Measurements from ENCODE around the gene SESN1.
A peak's percentile ranks its signal among the peaks of the same experiment; 100 is the strongest.

SESN1 gene

DNA sequence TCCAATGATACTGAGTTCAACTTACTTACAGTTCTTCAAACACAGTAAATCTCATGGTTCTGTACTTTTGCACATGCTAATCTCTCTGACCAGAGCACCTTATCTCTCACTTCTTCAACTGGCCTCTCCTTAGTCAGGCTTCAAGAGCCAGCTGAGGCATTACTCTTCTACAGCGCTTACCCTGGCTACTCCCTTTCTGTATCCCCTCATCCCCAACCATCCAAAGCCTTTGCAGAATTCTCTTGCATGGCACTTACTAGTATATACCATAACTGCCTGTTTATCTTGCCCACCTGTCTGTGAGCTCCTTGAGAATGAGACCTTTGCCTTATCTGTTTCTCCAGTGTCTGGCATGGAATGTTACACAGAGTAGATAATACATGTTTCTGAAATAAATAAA lies 49.2 kb downstream of the SESN1 start:
- no peak overlapping the region for H3K4me3 ChIP-seq (ENCODE audit: low read length)
- TF ChIP-seq, protein P1, sequence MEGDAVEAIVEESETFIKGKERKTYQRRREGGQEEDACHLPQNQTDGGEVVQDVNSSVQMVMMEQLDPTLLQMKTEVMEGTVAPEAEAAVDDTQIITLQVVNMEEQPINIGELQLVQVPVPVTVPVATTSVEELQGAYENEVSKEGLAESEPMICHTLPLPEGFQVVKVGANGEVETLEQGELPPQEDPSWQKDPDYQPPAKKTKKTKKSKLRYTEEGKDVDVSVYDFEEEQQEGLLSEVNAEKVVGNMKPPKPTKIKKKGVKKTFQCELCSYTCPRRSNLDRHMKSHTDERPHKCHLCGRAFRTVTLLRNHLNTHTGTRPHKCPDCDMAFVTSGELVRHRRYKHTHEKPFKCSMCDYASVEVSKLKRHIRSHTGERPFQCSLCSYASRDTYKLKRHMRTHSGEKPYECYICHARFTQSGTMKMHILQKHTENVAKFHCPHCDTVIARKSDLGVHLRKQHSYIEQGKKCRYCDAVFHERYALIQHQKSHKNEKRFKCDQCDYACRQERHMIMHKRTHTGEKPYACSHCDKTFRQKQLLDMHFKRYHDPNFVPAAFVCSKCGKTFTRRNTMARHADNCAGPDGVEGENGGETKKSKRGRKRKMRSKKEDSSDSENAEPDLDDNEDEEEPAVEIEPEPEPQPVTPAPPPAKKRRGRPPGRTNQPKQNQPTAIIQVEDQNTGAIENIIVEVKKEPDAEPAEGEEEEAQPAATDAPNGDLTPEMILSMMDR (conservative IDR thresholded peaks at IDR 0.05; ENCODE audit: low read length) = no peak
- DNase-seq (ENCODE audit: low read depth) = no peak

DNA sequence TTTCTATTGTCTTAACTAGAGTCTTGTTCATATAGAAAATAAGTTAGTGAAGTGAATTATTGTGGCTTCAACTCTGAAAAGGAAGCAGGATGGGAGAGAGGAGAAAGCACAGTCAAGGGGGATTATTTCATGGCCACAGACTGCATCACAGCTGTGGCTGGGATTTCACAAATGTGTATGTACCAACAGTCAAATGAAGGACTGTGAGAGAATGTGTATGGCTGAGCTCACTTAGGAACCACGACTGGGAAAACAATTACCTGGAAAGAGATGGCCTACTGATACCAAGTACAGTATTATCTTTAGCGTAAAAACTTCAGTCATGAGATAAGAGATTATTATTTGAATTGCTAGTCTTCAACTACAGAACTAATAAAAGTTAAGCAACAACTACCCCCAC lies 54.9 kb downstream of the SESN1 start:
- TF ChIP-seq, protein P1 (conservative IDR thresholded peaks at IDR 0.05; ENCODE audit: low read length) = no peak
- no peak overlapping the region for H3K4me3 ChIP-seq (ENCODE audit: low read length)
- no peak for DNase-seq (ENCODE audit: low read depth)

DNA sequence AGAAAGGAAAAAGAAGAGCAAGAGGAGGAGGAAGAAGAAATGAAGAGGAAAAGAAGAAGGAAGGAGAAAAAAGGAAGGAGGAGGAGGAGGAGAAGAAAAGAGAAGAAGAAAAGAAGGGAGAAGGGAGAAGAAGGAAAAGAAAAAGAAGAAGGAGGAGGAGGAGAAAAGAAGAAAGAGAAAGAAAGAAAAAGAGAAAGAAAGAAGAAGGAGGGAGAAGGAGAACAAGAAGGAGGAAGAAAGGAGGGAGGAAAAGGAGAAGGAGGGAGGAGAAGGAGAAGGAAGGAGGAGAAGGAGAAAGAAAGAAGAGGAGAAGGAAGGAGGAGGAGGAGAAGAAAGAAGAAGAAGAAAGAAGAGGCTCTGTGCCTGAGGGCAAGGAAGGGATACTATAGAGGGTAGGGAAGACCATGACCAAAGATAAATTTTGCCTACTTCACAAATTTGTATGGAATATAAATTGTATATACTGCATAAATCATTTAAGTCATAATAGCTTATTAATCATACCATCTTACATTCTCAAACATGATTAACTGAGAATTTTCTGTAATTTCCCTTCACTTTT lies 55.7 kb downstream of the SESN1 start:
- TF ChIP-seq, protein P1 (conservative IDR thresholded peaks at IDR 0.05; ENCODE audit: low read length) = no peak
- no peak overlapping the region for H3K4me3 ChIP-seq (ENCODE audit: low read length)
- no peak for DNase-seq (ENCODE audit: low read depth)

DNA sequence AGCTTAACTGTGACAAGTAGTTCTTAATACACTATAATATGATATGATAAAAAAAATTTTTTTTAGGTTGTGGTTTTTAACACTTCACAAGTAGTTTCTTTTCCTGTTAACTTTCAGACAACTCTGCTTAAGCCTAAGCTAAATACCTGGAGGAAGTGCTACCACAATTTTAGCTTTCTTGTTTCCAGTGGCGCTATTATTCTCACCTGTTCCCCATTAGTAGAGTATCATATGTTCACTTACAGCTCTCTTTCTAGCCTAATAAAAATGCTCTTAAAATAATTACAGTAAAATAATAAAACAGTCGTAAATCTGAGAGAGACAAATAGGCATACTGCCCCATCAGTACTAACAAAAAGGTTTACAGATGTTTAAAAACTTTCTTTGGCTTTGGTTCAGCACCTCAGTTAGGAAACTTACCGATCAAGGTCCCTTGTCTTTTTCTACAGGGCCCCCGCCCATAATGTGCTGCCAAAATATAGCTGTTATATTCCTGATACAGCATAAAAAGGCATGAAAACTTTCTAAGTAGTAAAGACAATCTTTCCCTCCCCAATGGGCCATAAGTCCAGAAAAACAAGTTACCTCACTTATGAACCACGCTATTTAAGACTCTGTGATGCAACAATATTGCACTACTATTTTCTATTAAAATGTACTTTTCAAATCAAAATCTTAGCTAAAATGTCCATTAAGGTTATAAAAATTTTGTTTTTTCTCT lies 57.9 kb downstream of the SESN1 start:
- TF ChIP-seq, protein P1 (conservative IDR thresholded peaks at IDR 0.05; ENCODE audit: low read length) = no peak
- no peak for DNase-seq (ENCODE audit: low read depth)
- H3K4me3 ChIP-seq (ENCODE audit: low read length) = no peak overlapping the region

DNA sequence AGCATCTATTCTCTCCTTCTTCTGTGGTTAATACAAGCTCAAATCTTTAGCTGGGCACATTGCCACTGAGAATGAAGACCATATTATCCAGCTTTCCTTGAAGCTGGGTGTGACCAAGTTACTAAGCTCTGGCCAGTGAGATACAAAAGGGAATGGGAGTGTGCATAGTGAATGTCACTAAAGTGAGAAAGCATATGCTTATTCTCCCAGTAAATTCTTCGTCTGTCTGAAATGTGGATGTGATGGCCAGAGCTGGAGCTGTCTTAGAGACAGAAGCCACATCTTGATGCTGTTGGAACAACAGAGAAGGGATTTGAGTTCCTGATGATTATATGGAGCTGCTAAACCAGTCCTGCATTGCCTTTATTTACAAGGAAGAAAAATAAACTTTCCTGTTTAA lies 60.1 kb downstream of the SESN1 start:
- DNase-seq (ENCODE audit: low read depth) = peak; percentile 23
- TF ChIP-seq, protein P1 (conservative IDR thresholded peaks at IDR 0.05; ENCODE audit: low read length) = no peak
- no peak overlapping the region for H3K4me3 ChIP-seq (ENCODE audit: low read length)

DNA sequence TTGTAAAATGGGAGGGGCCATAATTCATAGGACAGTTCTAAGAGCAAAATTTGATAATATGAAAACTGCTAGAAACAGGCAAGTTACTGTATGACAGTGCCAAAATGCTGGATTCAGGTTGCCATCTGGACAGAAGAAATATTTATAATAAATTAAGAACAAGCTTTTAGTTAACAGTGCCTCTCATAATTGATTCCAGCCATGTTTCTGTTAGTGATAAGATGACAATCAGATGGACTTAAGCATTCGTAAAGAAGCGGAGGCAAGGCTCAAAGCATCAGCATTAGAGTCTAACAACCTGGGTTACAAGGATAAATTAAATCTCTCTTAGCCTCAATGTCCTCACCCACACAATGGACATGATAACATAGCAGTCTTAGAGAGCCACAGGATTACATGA lies 61.0 kb downstream of the SESN1 start:
- no peak for DNase-seq (ENCODE audit: low read depth)
- TF ChIP-seq, protein P1 (conservative IDR thresholded peaks at IDR 0.05; ENCODE audit: low read length) = no peak

DNA sequence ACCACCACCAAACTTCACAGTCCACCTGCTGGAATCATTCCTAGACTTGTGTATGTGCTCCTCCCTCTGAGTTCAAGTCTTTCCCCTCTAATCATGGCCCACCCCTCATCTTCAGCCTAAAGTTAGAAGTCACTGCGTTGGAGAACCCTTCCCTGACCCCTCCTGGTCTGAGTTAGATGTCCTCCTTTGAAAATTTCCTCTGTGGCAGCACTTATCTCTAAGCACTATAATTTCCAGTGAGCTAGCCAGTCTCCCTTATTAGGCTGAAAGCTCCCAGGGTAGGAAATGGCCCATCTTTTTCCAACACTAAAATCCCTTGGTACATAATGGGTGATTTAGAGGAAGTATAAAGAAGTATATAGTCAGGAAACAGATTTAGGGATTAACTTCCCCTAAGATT lies 63.2 kb downstream of the SESN1 start:
- TF ChIP-seq, protein P1 (conservative IDR thresholded peaks at IDR 0.05; ENCODE audit: low read length) = no peak
- DNase-seq (ENCODE audit: low read depth) = no peak
- no peak overlapping the region for H3K4me3 ChIP-seq (ENCODE audit: low read length)

More for the DNA sequence above, 61.0 kb downstream of the SESN1 start:
- H3K4me3 ChIP-seq (ENCODE audit: low read length) = no peak overlapping the region
